Activated T-helper 17 cell treated with anti-CD3 and anti-CD28 coated beads, Interleukin-2, amount 50 U/mL, for 72 hours (primary cell): ENCODE data around the gene PDE6H. TPM values are rescaled to one million over a fixed set of nuclear protein-coding genes. Genes with fewer than 3 reads are reported as not detected.

ENCODE experiments used
- ATAC-seq: fragments of 150-1000 bp; cut with Tn5 transposase; replicated peaks from 2 replicates; pipeline ENCODE4 v1.10.0; 2021; ENCODE audit warnings: mild to moderate bottlenecking, moderate library complexity
- H3K27ac Mint-ChIP-seq: one replicate; pipeline ENCODE4 v1.8.0; 2022; ENCODE audit warnings: mixed read lengths
- H3K27me3 Mint-ChIP-seq: one replicate; pipeline ENCODE4 v1.8.0; 2022; ENCODE audit warnings: mixed read lengths
- H3K36me3 Mint-ChIP-seq: one replicate; pipeline ENCODE4 v1.8.0; 2022; ENCODE audit warnings: low read depth, mild to moderate bottlenecking, mixed read lengths
- H3K4me1 Mint-ChIP-seq: one replicate; pipeline ENCODE4 v1.8.0; 2022; ENCODE audit warnings: mixed read lengths
- H3K4me3 Mint-ChIP-seq: one replicate; pipeline ENCODE4 v1.8.0; 2022; ENCODE audit warnings: mild to moderate bottlenecking, mixed read lengths
- H3K9me3 Mint-ChIP-seq: one replicate; pipeline ENCODE4 v1.8.0; 2022; ENCODE audit warnings: mixed read lengths
- total RNA-seq, 2 donors: library from RNA; stranded (reverse); gene quantifications; one replicate each; pipeline ENCODE4 v1.2.3, GENCODE V29; 2022

Gene PDE6H
- total RNA-seq, 2 donors from 2014 or later, result not detected

DNA sequence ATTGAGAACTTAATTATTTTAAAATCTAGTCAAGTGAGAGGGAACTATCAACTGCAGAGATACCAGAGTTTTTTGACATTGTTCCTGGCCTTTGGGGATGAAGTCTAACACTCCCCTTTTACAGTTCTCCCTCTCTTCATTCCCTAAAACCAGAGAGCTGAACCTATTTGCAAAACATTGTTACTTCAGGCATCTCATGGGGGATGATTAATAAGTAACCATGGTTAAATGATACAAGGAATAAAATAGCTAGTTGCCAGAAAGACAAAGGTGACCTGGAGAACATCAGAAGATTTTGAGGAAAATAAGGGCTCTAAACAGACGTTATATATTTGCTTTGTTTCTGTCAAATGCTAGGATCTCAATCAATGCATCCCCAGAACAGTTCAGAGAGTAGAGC, 42.3 kb downstream of the PDE6H start:
- no peaks in the 10 kb centered on the region for H3K9me3 Mint-ChIP-seq
- no peaks in the 10 kb centered on the region for H3K36me3 Mint-ChIP-seq
- ATAC-seq, result no peak
- peaks cover 6% of the 10 kb centered on the region for H3K27me3 Mint-ChIP-seq
- H3K4me3 Mint-ChIP-seq, result no peak overlapping the region
- H3K27ac Mint-ChIP-seq, result no peak overlapping the region
- no peaks in the 10 kb centered on the region for H3K4me1 Mint-ChIP-seq

GRCh38 chr12:15020156-15020555, 47.3 kb downstream of the PDE6H start:
- no peaks in the 10 kb centered on the region for H3K9me3 Mint-ChIP-seq
- no peak overlapping the region for H3K4me3 Mint-ChIP-seq
- no peaks in the 10 kb centered on the region for H3K4me1 Mint-ChIP-seq
- peaks cover 12% of the 10 kb centered on the region for H3K27me3 Mint-ChIP-seq
- H3K27ac Mint-ChIP-seq, result no peak overlapping the region
- ATAC-seq, result no peak
- no peaks in the 10 kb centered on the region for H3K36me3 Mint-ChIP-seq

Other genes starting within 250 kb of the PDE6H start
- gene WBP11, start 169.6 kb upstream of the PDE6H start, total RNA-seq, result 100 to 1,000 TPM in 1 of 2 donors, 10 to 100 TPM in 1; 87.5 to 102 TPM
- 1 to 10 TPM; 2.6 to 3.7 TPM for gene C12orf60, start 169.4 kb upstream of the PDE6H start, total RNA-seq
- not detected for gene SMCO3, start 158.9 kb upstream of the PDE6H start, total RNA-seq
- not detected for gene ART4, start 129.5 kb upstream of the PDE6H start, total RNA-seq
- gene MGP, start 87.2 kb upstream of the PDE6H start, total RNA-seq, result under 1 TPM in 1 of 2 donors, not detected in 1; 0.74 TPM
- gene ERP27, start 34.5 kb upstream of the PDE6H start, total RNA-seq, result 1 to 10 TPM; 5.2 to 9.4 TPM
- 100 to 1,000 TPM; 691 to 930 TPM for gene ARHGDIB, start 11.4 kb upstream of the PDE6H start, total RNA-seq
- gene RERG, start 248.4 kb downstream of the PDE6H start, total RNA-seq, result not detected